OCI-LY7 (cell line): ENCODE results near the gene BRD8.

Experiments used
- CTCF ChIP-seq: fragments of 200-600 bp; sonication (generic); conservative IDR thresholded peaks from 2 replicates; pipeline ENCODE4 v1.5.1; 2014; ENCODE audit warnings: mild to moderate bottlenecking, antibody characterized with exemption, low read length, moderate library complexity, mixed read lengths
- EZH2phosphoT487 ChIP-seq: fragments of 200-600 bp; sonication (generic); IDR thresholded peaks from 2 replicates; pipeline ENCODE4 v1.6.1; 2018; ENCODE audit warnings: low read depth, borderline replicate concordance, mild to moderate bottlenecking, mixed run types, antibody characterized with exemption, low read length, moderate library complexity, mixed read lengths

- TF ChIP-seq CTCF (no peak), EZH2phosphoT487 (no peak)
Observed at GRCh38 chr5:138170299-138170698, 8.1 kb downstream of the BRD8 start.
